ENCODE measurements around the gene PPP2R2D.
A peak's percentile ranks its signal among the peaks of the same experiment; 100 is the strongest.
"Not testable (repeated sequence)": the region's sequence is repeated elsewhere in the genome, so short reads cannot be mapped to it uniquely, and the experiment has no call there.

The PPP2R2D gene

DNA sequence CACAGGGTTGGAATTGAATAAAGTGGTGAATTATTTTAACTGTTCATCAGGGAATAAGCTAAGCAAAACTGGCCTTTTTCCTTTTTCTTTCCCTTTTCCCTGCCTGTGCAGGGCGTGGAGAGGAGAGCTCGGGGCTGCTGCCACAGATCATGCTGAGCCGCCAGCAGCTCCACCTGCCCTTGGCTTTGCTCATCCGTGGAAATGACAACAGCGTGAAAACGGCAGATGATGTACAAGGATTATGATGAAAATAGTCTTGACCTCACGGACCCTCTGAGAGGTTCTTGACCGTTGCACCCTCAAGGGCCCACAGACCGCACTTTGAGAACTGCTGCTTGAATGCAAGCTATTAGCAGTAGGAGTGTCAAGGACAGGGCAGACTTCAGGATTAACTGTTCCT lies 10.6 kb downstream of the PPP2R2D start:
- intact Hi-C loops (cut with DNase I; ENCODE audit: low total_unique reads) = no loop called here
- H3K36me3 ChIP-seq = peaks cover 0 to 16% (median 11%) of the 10 kb centered on the region in 3 donors
- no peak for TF ChIP-seq CTCF (IDR thresholded peaks at IDR 0.05)
- no peaks in the 10 kb centered on the region for H3K9me3 ChIP-seq
- H3K4me3 ChIP-seq = no peak overlapping the region
- peaks cover 0 to 4% (median 2%) of the 10 kb centered on the region in 4 donors for H3K4me1 ChIP-seq
- DNase-seq = peak in 1 of 2 donors; percentile 6
- H3K27ac ChIP-seq = no peak overlapping the region
- H3K27me3 ChIP-seq = no peaks in the 10 kb centered on the region

GRCh38 chr10:131912620-131913019 lies 11.8 kb downstream of the PPP2R2D start:
- Histone ChIP-seq H3K9me3 (no peaks in the 10 kb centered on the region), H3K4me3 (no peak overlapping the region), H3K4me1 (peaks cover 0 to 4% (median 0%) of the 10 kb centered on the region in 4 donors), H3K27me3 (no peaks in the 10 kb centered on the region), H3K27ac (no peak overlapping the region), H3K36me3 (peaks cover 0 to 16% (median 11%) of the 10 kb centered on the region in 3 donors)
- peak in 1 of 2 donors; percentile 5 for DNase-seq
- TF ChIP-seq CTCF (IDR thresholded peaks at IDR 0.05) = no peak
- intact Hi-C loops (cut with DNase I; ENCODE audit: low total_unique reads) = no loop called here

GRCh38 chr10:131915484-131915883 lies 14.7 kb downstream of the PPP2R2D start:
- Histone ChIP-seq H3K9me3 (no peaks in the 10 kb centered on the region), H3K4me1 (no peaks in the 10 kb centered on the region), H3K36me3 (peaks cover 0 to 11% (median 9%) of the 10 kb centered on the region in 3 donors), H3K27ac (no peak overlapping the region), H3K4me3 (no peak overlapping the region), H3K27me3 (no peaks in the 10 kb centered on the region)
- no peak for TF ChIP-seq CTCF (IDR thresholded peaks at IDR 0.05)
- intact Hi-C loops (cut with DNase I; ENCODE audit: low total_unique reads) = no loop called here
- peak in 1 of 2 donors; percentile 13 for DNase-seq

DNA sequence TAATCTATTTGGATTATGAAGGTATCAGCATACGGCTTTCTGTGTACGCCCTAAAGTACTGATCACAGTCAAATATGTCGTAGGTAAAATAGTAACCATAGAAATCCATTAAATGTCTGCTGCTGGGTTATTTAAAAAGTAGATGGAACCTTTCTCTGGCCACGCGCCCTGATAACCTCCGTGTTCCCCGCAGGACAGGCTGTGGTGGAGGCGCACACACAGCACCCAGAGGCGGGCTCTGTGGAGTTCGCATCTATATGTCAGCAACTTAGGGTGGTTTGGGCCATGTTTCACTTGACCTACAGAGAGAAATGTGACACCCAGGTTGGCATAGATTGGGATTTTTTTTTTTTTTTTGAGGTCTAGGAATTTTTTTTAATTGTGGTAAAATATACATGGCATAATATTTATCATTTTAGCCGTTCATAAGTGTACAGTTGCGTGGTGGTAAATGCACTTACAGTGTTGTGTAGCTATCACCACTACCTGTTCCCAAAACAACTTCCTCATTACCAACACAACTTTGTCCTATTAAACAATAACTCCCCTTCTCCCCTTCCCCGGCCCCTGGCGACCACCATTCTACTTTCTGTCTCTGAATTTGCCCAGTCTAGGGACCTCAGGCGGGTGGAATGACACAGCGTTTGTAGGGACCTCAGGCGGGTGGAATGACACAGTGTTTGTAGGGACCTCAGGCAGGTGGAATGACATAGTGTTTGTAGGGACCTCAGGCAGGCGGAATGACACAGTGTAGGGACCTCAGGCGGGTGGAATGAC lies 15.4 kb downstream of the PPP2R2D start:
- no peak overlapping the region for H3K4me3 ChIP-seq
- H3K27me3 ChIP-seq = no peaks in the 10 kb centered on the region
- no peaks in the 10 kb centered on the region for H3K4me1 ChIP-seq
- DNase-seq = peak in 1 of 2 donors; percentile 17
- TF ChIP-seq CTCF (IDR thresholded peaks at IDR 0.05) = no peak
- intact Hi-C loops (cut with DNase I; ENCODE audit: low total_unique reads) = no loop called here
- H3K36me3 ChIP-seq = peaks cover 0 to 11% (median 9%) of the 10 kb centered on the region in 3 donors
- H3K27ac ChIP-seq = no peak overlapping the region
- H3K9me3 ChIP-seq = no peaks in the 10 kb centered on the region

DNA sequence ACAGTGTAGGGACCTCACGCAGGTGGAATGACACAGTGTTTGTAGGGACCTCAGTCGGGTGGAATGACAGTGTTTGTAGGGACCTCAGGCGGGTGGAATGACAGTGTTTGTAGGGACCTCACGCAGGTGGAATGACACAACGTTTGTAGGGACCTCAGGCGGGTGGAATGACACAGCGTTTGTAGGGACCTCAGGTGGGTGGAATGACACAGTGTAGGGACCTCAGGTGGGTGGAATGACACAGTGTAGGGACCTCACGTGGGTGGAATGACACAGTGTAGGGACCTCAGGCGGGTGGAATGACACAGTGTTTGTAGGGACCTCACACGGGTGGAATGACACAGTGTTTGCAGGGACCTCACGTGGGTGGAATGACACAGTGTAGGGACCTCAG lies 16.0 kb downstream of the PPP2R2D start:
- H3K4me1 ChIP-seq; DNase-seq; intact Hi-C loops (cut with DNase I; ENCODE audit: low total_unique reads); H3K9me3 ChIP-seq; H3K36me3 ChIP-seq; H3K4me3 ChIP-seq; H3K27me3 ChIP-seq; H3K27ac ChIP-seq: not testable (repeated sequence)

- H3K4me1 ChIP-seq; H3K9me3 ChIP-seq; H3K27ac ChIP-seq; H3K36me3 ChIP-seq; H3K4me3 ChIP-seq; H3K27me3 ChIP-seq; intact Hi-C loops (cut with DNase I; ENCODE audit: low total_unique reads); DNase-seq: not testable (repeated sequence)
Measured at GRCh38 chr10:131917496-131917895, 16.7 kb downstream of the PPP2R2D start.

DNA sequence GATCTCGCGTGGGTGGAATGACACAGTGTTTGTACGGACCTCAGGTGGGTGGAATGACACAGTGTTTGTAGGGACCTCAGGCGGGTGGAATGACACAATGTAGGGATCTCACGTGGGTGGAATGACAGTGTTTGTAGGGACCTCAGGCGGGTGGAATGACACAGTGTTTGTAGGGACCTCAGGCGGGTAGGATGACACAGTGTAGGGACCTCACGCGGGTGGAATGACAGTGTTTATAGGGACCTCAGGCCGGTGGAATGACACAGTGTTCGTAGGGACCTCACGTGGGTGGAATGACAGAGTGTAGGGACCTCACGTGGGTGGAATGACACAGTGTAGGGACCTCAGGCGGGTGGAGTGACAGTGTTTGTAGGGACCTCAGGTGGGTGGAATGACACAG lies 18.7 kb downstream of the PPP2R2D start:
- H3K36me3 ChIP-seq; DNase-seq; H3K4me1 ChIP-seq; H3K27ac ChIP-seq; H3K27me3 ChIP-seq; H3K4me3 ChIP-seq; H3K9me3 ChIP-seq; intact Hi-C loops (cut with DNase I; ENCODE audit: low total_unique reads): not testable (repeated sequence)

Measured in tibial artery (tissue), 4 donors.